GM21515 (cell line): ENCODE measurements around the gene FRMD4A.
"Not testable (repeated sequence)": the region's sequence is repeated elsewhere in the genome, so short reads cannot be mapped to it uniquely, and the experiment has no call there.

Experiments used
- ATAC-seq: cut with Tn5 transposase; IDR thresholded peaks from one replicate; pipeline ENCODE4 v1.9.1; 2021; ENCODE audit not compliant: unreplicated experiment

Gene FRMD4A

DNA sequence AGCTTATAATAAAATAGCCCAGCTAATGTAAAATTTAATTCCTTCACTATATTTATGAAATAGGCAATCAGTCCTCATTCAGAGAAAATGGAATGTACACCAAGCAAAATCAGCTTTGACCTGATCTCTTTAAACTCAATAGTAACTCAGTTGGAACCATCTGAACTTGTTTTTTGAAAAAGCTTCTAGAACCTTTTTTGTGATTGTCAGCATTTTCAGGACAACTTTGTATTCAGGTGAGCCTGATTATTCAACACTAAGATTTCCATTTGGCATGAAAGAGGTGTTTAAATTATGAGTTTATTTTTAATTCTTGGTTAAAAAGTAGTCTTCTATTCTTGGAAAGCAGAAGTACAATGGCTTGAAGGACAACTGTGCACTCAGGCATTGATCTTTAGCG is 89.5 kb downstream of the FRMD4A start:
- ATAC-seq, result no peak

DNA sequence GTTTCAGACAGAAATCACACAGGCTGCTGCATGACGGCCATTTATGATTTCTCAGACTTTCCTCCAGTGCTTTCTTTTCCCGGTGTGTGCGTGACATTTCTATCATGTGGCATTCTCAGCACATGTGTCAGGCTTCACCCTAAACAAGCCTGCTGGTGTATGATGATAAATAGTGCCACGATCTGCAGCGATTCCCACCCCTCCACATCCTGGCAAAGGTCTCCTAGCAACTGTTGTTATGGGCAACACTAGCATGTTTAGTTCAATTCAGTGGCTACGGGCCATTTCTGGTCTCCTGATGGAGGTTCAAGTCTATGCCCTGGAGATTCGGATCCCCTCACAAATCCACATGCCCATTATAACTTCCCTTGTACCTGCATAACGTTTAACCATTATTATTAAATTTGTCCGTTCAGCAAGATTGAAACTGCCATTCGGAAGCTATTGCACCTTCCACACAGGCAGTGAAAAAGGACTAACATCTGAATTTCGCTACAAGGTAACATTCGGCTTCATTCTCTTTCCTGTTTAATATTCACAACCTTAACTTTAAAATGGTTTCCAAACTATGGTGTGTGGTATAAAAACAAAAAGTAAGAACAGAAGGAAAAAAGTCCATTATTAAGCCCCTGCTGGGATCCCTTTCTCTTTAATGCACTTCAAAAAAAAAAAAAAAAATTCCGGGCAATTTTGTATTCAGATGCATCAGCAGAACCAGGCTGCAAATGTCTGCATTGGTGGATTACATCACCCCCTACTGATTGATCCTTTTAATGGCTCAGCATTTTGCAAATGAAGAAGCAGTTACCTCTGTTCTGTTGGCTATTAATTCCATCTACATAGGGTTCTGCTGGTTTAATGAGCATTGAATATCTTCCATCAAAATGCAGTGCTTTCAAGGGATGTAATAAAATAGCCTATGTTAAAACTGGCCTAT is 90.2 kb downstream of the FRMD4A start:
- ATAC-seq, result no peak

DNA sequence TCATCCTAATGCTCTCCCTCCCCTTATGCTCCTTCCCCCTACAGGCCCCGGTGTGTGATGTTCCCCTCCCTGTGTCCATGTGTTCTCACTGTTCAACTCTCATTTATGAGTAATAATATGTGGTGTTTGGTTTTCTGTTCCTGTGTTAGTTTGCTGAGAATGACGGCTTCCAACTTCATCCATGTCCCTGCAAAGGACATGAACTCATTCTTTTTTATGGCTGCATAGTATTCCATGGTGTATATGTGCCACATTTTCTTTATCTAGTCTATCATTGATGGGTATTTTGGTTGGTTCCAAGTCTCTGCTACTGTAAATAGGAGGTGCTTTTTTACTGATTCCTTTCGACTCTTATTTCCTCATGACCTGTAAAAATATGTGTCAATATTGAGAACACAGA is 92.1 kb downstream of the FRMD4A start:
- ATAC-seq, result not testable (repeated sequence)

DNA sequence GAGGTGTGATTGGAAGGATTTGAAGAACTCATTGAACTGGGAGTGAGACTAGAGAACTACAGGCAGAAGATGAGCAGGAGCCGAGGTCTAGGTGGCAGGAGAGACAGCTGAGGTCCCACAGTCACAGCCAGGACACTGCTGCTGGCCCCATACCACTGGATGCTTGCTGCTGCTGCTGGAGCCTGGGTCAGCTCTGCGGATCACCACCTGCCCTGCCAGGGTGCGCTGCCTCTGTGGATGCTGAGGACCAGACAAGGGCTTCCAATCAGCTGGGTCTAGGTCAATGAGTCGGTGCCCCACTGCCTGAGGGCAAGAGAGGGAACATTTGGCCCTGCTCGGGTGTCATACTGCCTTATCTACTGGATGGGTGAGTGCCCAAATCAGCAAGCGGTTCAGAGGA is 94.4 kb downstream of the FRMD4A start:
- no peak for ATAC-seq

DNA sequence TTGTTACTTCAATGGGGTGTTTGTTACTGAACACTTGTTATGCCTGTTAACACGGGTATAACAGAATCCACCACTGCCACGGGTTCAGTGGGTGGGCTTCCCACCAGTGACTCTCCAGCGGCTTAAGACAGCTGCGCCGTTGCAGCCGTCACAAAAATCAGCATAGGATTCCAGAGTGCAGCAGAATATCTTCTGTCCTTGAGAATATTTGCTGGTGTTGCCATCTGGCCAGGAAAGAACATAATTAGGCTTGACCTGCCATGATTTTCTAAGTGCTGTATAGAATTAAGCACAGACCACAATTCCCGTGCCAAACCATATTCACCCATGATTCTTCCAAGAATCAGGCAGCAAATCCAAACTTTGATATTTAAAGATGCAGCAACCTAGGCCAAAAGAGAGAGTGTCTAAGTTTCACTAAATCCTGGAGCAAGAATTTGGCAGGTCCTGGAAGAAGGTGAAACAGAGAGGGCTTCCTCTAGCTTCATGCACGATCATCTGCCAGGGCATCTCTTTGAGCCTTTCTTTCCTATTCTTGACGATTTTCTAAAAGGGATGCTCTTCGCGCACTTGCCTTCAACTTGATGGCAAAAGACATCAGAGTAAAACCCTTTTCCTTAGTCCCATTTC is 95.0 kb downstream of the FRMD4A start:
- ATAC-seq, result no peak

DNA sequence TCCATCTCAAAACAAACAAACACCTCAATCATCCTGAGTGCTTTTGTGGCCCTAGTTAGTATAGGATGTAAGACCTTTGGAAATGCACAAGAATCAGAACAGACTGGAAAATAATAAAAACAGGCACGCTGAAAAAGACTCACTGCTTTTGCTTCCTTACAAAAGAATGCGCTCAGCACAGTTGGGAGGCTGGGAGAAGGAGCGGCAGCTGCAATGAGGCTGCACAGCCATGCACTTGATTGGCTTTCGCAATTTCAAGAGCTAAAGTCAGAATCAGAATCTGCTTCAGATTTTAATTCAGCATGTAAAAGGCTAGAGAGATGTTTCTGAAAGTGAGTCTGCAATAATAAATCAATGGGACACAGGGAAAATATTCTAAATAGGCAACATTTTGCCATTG is 97.2 kb downstream of the FRMD4A start:
- ATAC-seq, result no peak

DNA sequence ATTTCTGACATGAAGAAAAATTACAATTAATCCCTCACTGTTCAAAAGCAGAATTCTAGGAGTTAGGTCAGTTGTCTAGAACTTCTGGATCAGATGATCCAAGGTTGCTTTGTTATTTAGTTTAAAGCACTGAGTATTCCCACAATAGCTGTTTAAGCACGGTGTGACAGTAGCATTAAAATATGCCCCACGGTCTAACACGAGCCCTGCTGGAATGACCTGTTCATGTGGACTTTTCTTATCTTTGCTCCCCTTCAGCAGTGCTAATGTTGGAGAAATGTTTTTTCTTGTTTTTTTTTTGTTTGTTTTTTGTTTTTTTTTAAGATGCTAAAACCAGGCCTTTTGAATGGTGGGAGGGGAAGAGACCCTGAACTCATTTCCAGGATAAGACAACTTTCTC is 101.9 kb downstream of the FRMD4A start:
- not testable (repeated sequence) for ATAC-seq

DNA sequence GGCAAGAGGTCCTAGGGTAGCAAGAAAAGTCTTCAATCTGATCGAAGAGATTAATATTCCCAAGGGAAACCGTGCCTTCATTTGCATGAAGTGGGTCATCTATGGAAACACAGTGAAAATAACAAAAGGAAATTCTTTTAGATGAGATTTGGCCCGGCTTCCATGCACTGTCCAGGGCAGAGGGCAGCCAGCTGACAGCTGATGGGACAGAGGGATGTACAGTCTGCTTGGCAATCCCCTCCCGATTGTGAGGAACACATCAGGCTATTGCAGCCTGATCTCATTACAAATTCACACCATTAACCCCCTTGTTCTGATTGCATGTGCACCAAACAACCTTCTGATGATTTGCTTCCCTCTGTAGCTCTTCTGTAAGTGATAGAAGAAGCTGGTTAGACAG is 105.3 kb downstream of the FRMD4A start:
- ATAC-seq, result no peak

DNA sequence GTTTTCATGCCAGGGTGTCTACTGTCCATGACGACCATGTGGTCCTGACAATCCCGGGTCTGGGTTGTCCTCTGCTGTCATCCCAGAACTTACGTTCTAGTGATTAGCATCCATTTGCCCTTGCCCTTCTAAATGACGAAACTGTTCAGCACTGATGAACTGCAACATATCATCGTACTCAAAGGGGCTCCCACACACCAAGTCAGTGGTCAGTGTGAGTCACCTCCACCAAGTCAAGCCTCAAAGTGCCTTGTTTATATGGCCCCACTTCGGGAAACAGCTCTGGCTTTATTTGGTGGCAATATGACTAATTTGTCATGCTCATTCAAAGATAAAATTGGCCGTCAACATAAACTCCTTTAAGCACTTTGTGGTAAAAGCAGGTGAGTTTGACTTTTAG is 110.7 kb downstream of the FRMD4A start:
- no peak for ATAC-seq

DNA sequence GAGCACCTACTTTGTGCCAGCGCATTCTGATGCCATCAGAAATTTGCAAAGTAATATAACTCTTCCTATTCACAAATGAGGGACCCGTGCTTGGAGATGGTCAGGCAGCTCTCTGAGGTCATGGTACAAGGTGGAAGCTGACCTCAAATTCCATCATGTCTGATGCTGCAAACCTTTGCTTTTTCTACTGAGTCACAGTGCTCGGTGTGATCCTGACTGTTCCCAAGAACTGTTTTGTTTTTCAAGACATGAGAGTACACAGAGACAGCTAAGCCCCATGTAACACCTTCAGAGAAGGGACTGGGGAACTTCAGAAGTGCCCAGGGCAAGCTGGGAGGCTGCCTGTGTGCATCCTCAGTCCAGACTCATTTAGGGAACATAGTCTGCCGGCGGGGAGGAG is 111.3 kb downstream of the FRMD4A start:
- no peak for ATAC-seq

DNA sequence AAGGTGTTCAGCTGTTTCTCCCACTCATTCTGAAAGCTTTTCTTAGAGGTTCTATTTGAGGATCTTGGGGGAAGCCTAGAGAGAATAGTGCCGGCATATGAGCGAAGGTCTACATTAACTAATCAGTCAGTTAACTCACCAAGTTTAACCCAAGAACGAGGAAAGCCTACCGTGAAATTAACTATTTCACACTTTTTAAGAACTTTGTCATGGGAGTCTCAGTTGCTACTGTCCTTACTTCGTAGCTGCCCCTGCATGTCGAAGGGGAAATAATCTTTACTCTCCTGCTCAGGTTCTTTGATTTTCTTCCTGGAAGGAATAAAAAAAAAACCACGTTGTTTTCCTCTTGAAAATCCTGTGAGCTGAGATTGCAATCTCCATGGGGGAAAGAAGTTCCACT is 115.1 kb downstream of the FRMD4A start:
- ATAC-seq, result no peak

DNA sequence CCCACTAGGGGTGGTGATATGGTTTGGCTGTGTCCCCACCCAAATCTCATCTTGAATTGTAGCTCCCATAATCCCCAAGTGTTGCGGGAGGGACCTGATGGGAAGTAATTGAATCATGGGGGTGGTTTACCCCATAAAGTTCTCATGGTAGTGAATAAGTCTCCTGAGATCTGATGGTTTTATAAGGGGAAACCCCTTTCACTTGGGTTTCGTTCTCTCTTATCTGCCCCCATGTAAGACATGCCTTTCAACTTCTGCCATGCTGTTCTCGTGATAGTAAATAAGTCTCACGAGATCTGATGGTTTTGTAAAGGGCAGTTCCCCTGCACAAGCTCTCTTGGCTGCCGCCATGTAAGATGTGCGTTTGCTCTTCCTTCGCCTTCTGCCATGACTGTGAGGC is 117.0 kb downstream of the FRMD4A start:
- not testable (repeated sequence) for ATAC-seq

DNA sequence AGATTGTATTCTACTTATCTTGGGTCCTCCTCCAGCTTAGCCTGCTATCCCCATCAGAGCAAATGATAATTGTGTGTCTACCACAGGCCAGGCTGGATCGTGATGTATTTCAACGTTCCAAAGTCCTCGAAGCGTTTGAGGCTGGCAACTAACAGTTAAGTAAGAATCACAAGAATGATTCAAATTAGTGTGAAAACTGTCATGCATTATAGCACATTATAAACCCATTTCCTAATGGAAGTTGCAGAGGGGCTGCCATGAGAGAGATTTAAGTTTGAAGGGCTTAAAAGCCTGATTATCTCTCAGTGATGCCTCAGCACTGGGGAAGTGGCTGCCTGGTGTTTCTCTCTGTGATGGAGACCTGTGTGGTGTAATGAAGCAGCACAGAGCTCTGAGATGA is 119.1 kb downstream of the FRMD4A start:
- ATAC-seq, result no peak

DNA sequence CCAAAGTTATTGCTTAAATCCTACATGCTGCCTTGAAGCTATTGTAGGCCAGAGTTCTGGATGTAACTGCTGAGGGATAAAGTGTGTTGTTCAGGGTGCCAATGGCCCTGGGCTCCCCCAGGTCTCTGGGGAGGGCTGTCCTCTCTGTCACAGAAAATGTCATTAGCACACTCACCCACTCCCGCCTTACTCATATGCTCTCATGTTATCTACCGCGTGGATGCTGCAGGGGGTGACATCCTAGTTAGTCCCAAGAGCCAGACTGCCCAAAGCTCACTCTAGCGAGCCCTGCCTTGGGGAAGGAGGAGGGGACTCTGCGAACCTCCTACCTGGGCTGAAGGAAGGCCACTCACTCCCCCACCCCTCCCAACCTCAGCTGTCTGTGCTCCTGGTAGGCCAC is 122.5 kb downstream of the FRMD4A start:
- ATAC-seq, result no peak

DNA sequence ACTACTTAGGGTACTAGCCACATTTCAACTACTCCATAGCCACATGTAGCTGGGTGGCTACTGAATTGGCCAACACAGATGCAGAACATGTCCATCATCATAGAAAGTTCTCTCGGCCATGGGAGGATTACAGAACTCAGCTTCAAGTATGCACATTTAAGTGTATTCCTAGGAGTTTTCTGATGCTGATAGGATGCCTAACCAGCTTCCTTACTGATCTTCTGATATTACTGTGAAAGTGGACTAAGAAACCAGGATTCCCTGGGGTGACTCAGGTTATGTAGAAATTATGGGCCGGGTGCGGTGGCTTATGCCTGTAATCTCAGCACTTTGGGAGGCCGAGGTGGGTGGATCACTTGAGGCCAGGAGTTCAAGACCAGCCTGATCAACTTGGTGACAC is 125.5 kb downstream of the FRMD4A start:
- ATAC-seq, result no peak

DNA sequence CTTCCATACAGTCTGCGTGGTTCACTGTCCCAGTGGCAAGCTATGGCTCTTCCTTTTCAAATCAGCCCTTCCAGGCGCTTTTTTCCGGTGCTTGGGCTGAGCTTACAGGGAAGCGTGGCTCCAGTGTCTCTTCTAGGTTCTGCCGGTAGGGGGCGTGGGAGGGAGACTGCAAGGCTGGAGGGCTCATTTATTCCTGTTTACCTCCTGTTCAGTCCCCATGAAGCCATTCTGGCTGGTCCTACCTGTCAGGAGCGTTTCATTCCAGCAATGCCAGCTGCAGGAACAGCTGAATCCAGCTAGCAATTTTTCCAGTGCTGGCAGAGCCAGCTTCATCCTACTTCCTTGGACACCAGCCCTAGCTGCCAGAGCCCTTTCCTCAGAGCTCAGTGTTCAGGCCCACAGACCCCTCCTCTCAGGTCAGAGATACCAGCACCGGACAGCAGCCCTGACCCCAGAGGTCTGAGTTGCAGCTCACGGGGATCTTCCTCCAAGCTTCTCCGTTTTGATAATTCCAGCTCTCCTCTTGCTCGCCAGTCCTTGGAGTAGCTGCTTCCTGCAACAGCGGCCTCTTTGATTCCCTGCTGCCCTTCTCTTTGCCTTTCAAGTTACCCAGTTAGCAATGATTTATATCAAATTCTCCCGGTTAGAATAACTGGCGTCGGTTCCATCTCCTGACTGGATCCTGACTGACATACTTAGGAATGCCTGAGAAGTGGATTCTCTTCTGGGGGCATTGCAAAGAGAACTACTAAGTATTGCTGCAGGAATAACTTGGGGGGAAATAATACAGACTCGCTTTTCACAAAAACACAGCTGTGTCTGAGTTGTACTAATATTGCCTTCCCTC is 129.8 kb downstream of the FRMD4A start:
- ATAC-seq, result no peak

DNA sequence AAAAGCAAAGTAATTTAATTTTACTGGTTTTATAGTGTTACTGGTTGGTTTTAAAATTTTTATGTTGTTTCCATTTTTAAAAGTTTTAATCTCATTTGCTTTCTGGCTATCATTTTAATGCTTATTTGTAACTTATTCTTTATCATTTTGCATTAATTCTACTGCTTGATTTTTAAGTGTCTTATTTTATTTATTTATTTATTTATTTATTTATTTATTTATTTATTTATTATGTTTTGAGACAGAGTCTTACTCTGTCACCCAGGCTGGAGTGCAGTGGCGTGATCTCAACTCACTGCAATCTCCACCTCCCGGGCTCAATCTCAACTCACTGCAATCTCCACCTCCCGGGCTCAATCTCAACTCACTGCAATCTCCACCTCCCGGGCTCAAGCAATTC is 131.6 kb downstream of the FRMD4A start:
- ATAC-seq, result not testable (repeated sequence)

DNA sequence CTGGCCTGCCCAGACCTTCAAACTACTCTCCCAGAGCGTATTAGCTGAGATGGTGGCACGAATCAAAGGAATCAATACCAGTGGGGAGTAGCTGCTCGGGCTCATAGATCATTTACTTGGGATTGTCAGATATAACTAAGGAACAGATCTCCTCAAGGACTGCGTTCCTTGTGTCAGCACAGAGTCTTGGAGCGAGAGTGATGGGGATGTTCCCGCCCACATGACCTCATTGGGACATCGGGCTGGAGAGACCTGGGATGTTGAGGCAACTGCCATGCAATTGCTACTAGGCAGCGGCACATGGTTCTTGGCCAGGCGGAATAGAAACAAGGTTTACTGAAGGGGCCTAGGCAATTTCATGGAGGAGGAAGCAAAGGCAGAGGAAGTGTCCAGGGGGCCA is 132.6 kb downstream of the FRMD4A start:
- no peak for ATAC-seq

DNA sequence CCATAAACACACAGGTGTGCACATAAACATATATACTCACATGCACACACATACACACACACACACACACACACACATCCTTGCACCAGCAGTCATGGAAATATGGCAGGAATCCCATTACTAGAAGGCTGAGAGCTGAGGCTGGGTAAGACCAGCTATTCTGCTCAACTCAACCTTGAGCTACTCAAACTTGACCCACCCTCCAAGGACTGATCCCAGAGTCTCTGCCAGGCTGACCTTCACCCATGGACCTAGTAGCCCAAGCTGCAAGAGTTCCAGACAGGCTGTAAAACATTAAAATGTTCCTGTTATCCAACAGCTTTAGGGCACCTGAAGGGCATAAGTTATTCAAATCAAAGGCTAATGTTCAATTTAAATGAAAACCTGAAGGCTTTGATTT is 134.6 kb downstream of the FRMD4A start:
- no peak for ATAC-seq

DNA sequence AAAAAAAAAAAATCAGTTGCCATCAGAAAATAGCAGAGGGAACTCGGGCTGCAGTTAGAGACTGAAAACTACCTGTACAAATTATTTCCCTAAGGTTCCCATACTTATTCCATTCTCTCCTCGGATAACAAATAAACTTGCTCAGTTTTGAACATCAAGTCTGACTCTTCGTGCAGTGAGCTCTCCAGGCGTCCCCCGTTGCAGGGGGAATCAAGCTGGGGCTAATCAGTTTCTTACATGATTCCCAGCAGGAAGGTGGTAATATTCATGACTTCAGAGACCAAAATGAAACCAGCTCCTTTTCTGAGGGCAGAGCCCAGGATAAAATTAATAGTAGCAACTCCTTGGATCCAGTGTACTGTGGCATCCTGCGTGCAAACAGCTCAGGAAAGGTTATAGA is 135.3 kb downstream of the FRMD4A start:
- ATAC-seq, result no peak

DNA sequence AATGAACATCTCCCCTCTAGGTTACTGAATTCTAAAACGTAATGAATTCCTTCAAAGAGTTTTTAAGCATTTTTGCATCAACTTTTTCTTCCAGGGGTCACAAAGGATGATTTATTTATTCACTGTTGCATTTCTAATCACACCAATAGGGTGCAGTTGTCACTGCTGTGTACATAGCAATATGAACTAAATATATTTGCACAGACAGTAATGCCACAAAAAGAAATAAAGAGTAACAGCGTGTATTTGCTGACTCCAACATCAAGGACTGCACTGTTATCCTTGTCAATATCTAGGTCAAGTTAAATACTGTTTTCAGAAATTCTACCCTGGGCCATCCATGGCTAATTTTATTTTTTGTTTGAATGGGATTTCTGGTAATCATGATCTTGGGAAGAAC is 138.0 kb downstream of the FRMD4A start:
- ATAC-seq, result no peak

DNA sequence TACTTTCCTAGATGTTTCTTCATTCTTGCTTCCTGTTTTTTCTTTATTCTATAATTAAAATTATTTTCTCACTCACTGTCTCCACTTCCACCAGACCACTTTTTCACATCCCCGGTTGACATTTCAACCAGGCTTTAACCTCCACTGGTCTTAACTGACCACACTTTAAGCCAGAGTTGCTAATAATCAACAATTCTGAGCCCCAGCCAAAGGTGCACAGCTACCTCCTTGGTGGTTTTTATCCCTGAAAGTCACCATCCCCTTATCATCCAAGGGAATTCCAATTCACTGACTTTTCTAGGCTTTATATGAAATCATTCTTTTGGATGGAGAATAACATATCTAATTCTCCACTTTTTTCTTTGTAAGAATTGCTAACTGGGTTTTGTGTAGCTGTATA is 138.9 kb downstream of the FRMD4A start:
- ATAC-seq, result no peak
